MCF 10A (cell line): Measurements from ENCODE around the gene OTULIN. TPM values are rescaled to one million over a fixed set of nuclear protein-coding genes. Genes with fewer than 3 reads are reported as not detected.

ENCODE experiments used
- BruUV-seq: library from RNA; stranded (reverse); fragments of 400-500 nt; replicated peaks from 2 replicates; lab custom pipeline; 2021; lab: Mats Ljungman, UMichigan
- CTCF ChIA-PET: fragments of 300-600 bp; sonication (Branson Sonifier 250); formaldehyde crosslinking; extraction: SDS; loops from one replicate; lab custom pipeline; 2021; ENCODE audit warnings: antibody characterized with exemption, inconsistent platforms; lab: Yijun Ruan, JAX
- POLR2A ChIA-PET: fragments of 300-600, 350-650 bp; sonication (Branson Sonifier 250); formaldehyde crosslinking; extraction: SDS; loops from one replicate; lab custom pipeline; 2020; ENCODE audit warnings: antibody characterized with exemption, inconsistent platforms; lab: Yijun Ruan, JAX
- DNase-seq: peaks from one replicate; pipeline ENCODE4 v3.0.0-alpha.2; 2018; ENCODE audit not compliant: unreplicated experiment
- H3K27ac Mint-ChIP-seq: one replicate; pipeline ENCODE4 v1.8.0; 2022; ENCODE audit warnings: mild to moderate bottlenecking, low read depth, mixed read lengths; ENCODE audit not compliant: unreplicated experiment
- H3K27me3 Mint-ChIP-seq: one replicate; pipeline ENCODE4 v1.8.0; 2022; ENCODE audit warnings: mixed read lengths; ENCODE audit not compliant: insufficient read depth, unreplicated experiment
- H3K36me3 Mint-ChIP-seq: one replicate; pipeline ENCODE4 v1.8.0; 2022; ENCODE audit warnings: mild to moderate bottlenecking, moderate library complexity, mixed read lengths; ENCODE audit not compliant: insufficient read depth, unreplicated experiment
- H3K4me1 Mint-ChIP-seq: one replicate; pipeline ENCODE4 v1.8.0; 2022; ENCODE audit warnings: mixed read lengths; ENCODE audit not compliant: insufficient read depth, unreplicated experiment
- H3K4me3 Mint-ChIP-seq: one replicate; pipeline ENCODE4 v1.8.0; 2022; ENCODE audit warnings: mild to moderate bottlenecking, moderate library complexity, mixed read lengths; ENCODE audit not compliant: unreplicated experiment
- H3K9me3 Mint-ChIP-seq: one replicate; pipeline ENCODE4 v1.8.0; 2022; ENCODE audit warnings: mixed read lengths; ENCODE audit not compliant: unreplicated experiment
- CTCF ChIP-seq: fragments of 200-600 bp; IDR thresholded peaks from one replicate; pipeline ENCODE4 v1.8.0; 2022; ENCODE audit warnings: antibody characterized with exemption, mild to moderate bottlenecking; ENCODE audit not compliant: unreplicated experiment
- intact Hi-C: fragments of 100-400 bp; cut with micrococcal nuclease; formaldehyde crosslinking; loops from 2 replicates; pipeline ENCODE4 v1.14.1; 2022
- total RNA-seq: library from RNA; stranded (reverse); gene quantifications from 2 replicates; pipeline ENCODE4 v1.2.3, GENCODE V29; 2022

Gene OTULIN
- total RNA-seq, 1 experiment from 2014 or later = 34.6 TPM

- CTCF ChIA-PET = interaction anchor here (1.0 to 10.6 kb wide), 4 partner anchors 15 to 287 kb away, joined by 3 to 223 read pairs (median 4); no protein-coding TSS in a partner anchor
- peaks cover 5% of the 10 kb centered on the region for H3K4me1 Mint-ChIP-seq
- POLR2A ChIA-PET = interaction anchor here (0.5 to 2.1 kb wide), 6 partner anchors 9 to 289 kb away, joined by 3 to 5 read pairs (median 4); no protein-coding TSS in a partner anchor
- H3K27me3 Mint-ChIP-seq = no peaks in the 10 kb centered on the region
- BruUV-seq = no TSS peak
- H3K9me3 Mint-ChIP-seq = no peaks in the 10 kb centered on the region
- H3K4me3 Mint-ChIP-seq = no peak overlapping the region
- TF ChIP-seq CTCF = no peak
- DNase-seq = no peak
- intact Hi-C loops = no loop called here
- H3K36me3 Mint-ChIP-seq = peaks cover 33% of the 10 kb centered on the region
- H3K27ac Mint-ChIP-seq = no peak overlapping the region
Measured at GRCh38 chr5:14720236-14720923, 55.9 kb downstream of the OTULIN start.

GRCh38 chr5:14721990-14722656 is 57.6 kb downstream of the OTULIN start:
- intact Hi-C loops = no loop called here
- Mint-ChIP-seq H3K27me3 (no peaks in the 10 kb centered on the region), H3K4me1 (peaks cover 16% of the 10 kb centered on the region), H3K27ac (no peak overlapping the region), H3K36me3 (peaks cover 20% of the 10 kb centered on the region), H3K9me3 (no peaks in the 10 kb centered on the region), H3K4me3 (no peak overlapping the region)
- no peak for DNase-seq
- no TSS peak for BruUV-seq
- ChIA-PET POLR2A (interaction anchor here (0.7 to 0.9 kb wide), 2 partner anchors 292 to 1815 kb away, joined by 3 read pairs; no protein-coding TSS in a partner anchor), CTCF (interaction anchor here (0.8 to 10.6 kb wide), 3 partner anchors 10 to 281 kb away, joined by 3 to 223 read pairs (median 4); no protein-coding TSS in a partner anchor)
- no peak for TF ChIP-seq CTCF

GRCh38 chr5:14722923-14723322 is 58.4 kb downstream of the OTULIN start:
- Mint-ChIP-seq H3K4me1 (peaks cover 16% of the 10 kb centered on the region), H3K9me3 (no peaks in the 10 kb centered on the region), H3K27ac (no peak overlapping the region), H3K27me3 (no peaks in the 10 kb centered on the region), H3K4me3 (no peak overlapping the region), H3K36me3 (peaks cover 16% of the 10 kb centered on the region)
- DNase-seq = no peak
- intact Hi-C loops = no loop called here
- POLR2A ChIA-PET = interaction anchor here (0.5 kb wide), 1 partner anchor 87 kb away, joined by 4 read pairs; no protein-coding TSS in a partner anchor
- no TSS peak for BruUV-seq
- TF ChIP-seq CTCF = no peak
- CTCF ChIA-PET = interaction anchor here (0.8 to 10.6 kb wide), 4 partner anchors 9 to 280 kb away, joined by 3 to 223 read pairs (median 4); no protein-coding TSS in a partner anchor

- peaks cover 12% of the 10 kb centered on the region for H3K36me3 Mint-ChIP-seq
- H3K27me3 Mint-ChIP-seq = no peaks in the 10 kb centered on the region
- no peak for TF ChIP-seq CTCF
- H3K27ac Mint-ChIP-seq = no peak overlapping the region
- CTCF ChIA-PET = interaction anchor here (1.1 to 10.6 kb wide), 3 partner anchors 21 to 279 kb away, joined by 4 to 223 read pairs (median 5); no protein-coding TSS in a partner anchor
- POLR2A ChIA-PET = interaction anchor here (0.6 to 0.7 kb wide), 2 partner anchors 38 to 1132 kb away, joined by 3 read pairs; no protein-coding TSS in a partner anchor
- H3K9me3 Mint-ChIP-seq = no peaks in the 10 kb centered on the region
- intact Hi-C loops = no loop called here
- BruUV-seq = no TSS peak
- no peak overlapping the region for H3K4me3 Mint-ChIP-seq
- peaks cover 16% of the 10 kb centered on the region for H3K4me1 Mint-ChIP-seq
- no peak for DNase-seq
Measured at GRCh38 chr5:14723701-14724132, 59.2 kb downstream of the OTULIN start.
